ENCODE measurements around the gene ZNF740.
A peak's percentile ranks its signal among the peaks of the same experiment; 100 is the strongest.

DNA sequence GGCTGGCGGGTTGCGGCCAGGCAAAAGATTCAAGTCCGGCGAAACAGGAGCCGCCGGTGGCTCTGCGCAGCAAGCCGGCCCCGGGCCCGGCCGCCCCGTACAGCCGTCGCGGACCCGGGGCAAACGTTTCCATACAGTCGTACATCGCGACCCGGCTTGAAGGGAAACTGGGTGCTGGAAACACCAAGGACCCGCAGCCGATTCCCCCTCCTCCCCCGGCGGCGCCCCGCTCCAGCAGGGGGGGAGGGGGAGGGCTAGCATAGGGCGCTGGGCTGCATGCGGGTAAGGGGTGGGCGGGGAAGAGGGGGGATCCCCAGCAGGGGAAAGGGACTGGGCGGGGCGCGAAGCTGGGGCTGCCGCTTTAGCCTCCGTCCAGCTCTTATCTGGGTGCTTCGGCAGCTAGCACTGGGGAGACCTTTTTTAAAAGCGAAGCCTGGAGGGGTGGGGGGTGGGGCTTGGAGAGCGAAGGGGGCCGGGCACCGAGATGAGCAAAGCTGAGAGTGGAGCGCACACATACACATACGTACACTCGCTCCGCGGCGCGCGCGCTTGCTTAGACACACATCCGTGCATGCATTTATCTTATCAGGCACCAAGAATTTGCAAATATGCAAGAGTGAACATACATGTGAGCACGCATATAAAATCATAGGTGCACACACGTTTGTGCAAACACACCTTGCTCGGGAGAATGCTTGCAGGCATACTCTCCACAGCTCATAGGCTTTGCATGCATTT lies 39.6 kb downstream of the ZNF740 start:
- TF ChIP-seq, protein P1, sequence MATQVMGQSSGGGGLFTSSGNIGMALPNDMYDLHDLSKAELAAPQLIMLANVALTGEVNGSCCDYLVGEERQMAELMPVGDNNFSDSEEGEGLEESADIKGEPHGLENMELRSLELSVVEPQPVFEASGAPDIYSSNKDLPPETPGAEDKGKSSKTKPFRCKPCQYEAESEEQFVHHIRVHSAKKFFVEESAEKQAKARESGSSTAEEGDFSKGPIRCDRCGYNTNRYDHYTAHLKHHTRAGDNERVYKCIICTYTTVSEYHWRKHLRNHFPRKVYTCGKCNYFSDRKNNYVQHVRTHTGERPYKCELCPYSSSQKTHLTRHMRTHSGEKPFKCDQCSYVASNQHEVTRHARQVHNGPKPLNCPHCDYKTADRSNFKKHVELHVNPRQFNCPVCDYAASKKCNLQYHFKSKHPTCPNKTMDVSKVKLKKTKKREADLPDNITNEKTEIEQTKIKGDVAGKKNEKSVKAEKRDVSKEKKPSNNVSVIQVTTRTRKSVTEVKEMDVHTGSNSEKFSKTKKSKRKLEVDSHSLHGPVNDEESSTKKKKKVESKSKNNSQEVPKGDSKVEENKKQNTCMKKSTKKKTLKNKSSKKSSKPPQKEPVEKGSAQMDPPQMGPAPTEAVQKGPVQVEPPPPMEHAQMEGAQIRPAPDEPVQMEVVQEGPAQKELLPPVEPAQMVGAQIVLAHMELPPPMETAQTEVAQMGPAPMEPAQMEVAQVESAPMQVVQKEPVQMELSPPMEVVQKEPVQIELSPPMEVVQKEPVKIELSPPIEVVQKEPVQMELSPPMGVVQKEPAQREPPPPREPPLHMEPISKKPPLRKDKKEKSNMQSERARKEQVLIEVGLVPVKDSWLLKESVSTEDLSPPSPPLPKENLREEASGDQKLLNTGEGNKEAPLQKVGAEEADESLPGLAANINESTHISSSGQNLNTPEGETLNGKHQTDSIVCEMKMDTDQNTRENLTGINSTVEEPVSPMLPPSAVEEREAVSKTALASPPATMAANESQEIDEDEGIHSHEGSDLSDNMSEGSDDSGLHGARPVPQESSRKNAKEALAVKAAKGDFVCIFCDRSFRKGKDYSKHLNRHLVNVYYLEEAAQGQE (IDR thresholded peaks at IDR 0.05; ENCODE audit: low read depth) = no peak
- TF ChIP-seq EP300 (IDR thresholded peaks at IDR 0.05; ENCODE audit: borderline replicate concordance) = no peak
- TF ChIP-seq CEBPB (IDR thresholded peaks at IDR 0.05) = no peak
- no peak for TF ChIP-seq NFIC (IDR thresholded peaks at IDR 0.05)
- TF ChIP-seq TAF1 (IDR thresholded peaks at IDR 0.05; ENCODE audit: low read depth) = 0 out of 2 replicates have a peak, but pooled peaks have one; percentile 18

All from Ishikawa (cell line).